ENCODE measurements around the gene EFNB1.
A peak's percentile ranks its signal among the peaks of the same experiment; 100 is the strongest.
"Not testable (repeated sequence)": the region's sequence is repeated elsewhere in the genome, so short reads cannot be mapped to it uniquely, and the experiment has no call there.

The EFNB1 gene

GRCh38 chrX:68828740-68829581 is at the start of gene EFNB1:
Gene EFNB1 (plus strand): TSS chrX:68829021. CDS start chrX:68829777, 756 bp downstream.
- peak; percentile 52 for FAIRE-seq

- not testable (repeated sequence) for FAIRE-seq
These were observed 47.5 kb upstream of the EFNB1 start for GRCh38 chrX:68781295-68781694.

DNA sequence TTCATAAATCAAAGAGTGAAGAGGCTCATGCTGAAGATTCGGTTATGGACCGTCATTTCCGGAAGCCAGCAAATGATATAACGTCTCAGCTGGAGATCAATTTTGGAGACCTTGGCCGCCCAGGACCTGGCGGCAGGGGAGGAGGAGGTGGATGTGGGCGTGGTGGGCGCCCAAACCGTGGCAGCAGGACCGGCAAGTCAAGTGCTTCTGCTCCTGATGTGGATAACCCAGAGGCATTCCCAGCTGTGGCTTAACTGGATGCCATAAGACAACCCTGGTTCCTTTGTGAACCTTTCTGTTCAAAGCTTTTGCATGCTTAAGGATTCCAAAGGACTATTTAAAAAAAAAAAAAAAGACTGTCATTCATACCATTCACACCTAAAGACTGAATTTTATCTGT is 44.0 kb upstream of the EFNB1 start:
- no peak for FAIRE-seq

GRCh38 chrX:68786581-68786980 is 42.2 kb upstream of the EFNB1 start:
- not testable (repeated sequence) for FAIRE-seq

DNA sequence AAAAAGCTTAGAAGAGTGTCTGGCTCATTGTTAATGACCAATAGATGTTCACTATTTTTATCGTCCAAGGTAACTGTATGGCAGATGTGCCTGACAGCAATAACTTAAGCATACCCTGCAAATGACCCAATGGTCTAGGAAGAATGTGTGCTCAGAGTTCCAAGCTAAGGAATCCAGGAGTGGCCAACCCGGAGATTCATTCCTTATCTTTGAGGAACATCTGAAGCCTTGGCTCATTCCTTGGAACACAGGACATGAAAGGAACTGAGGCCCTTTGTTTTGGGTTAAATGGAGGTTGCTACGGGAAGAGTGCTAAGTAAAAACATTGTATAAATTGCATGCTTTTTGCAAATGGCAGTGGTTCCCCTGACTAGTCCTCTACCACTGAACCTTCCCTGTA is 38.9 kb upstream of the EFNB1 start:
- FAIRE-seq: no peak

- no peak for FAIRE-seq
These were observed 36.7 kb upstream of the EFNB1 start for GRCh38 chrX:68792083-68792482.

DNA sequence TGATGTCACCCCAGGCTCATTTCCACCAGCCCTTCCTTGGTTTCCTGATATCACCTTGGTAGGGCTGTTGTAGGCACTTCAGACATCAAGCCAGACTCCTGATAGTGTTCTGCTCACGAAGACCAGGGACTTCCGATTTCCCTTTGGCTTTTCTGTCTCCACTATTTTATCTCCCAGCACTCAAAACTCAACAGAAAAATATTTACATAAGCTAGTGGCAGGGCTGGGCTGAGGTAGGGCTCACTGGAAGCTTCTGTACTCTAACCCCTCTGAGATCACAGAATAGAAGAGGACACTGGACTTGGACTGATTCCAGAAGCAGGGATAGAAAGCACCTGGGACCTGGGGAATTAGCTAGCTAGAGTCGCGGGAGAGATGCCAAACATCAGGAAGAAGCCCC is 34.4 kb upstream of the EFNB1 start:
- no peak for FAIRE-seq

DNA sequence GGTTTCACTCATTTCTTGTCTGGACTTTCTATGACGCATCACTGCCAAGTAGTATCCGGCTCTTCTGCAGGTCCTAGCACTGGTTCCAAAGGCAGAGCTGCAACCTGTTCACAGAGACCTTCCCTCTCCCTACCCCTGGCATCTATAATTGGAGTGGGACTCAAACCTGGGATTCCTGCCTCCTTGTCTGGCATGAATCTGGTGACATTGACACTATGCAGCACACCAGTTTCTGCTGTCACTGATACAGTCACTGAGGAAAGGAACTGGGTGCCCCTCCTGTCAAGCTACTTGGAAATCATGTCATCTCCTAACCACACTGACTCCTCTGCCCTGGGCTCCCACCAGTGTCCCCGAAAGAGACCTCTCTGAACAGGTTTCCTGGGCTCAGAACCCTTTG is 33.1 kb upstream of the EFNB1 start:
- FAIRE-seq: no peak

GRCh38 chrX:68798400-68798799 is 30.4 kb upstream of the EFNB1 start:
- FAIRE-seq: not testable (repeated sequence)

- FAIRE-seq: no peak
These were observed 27.0 kb upstream of the EFNB1 start for GRCh38 chrX:68801737-68802290.

GRCh38 chrX:68807818-68808217 is 21.0 kb upstream of the EFNB1 start:
- no peak for FAIRE-seq

DNA sequence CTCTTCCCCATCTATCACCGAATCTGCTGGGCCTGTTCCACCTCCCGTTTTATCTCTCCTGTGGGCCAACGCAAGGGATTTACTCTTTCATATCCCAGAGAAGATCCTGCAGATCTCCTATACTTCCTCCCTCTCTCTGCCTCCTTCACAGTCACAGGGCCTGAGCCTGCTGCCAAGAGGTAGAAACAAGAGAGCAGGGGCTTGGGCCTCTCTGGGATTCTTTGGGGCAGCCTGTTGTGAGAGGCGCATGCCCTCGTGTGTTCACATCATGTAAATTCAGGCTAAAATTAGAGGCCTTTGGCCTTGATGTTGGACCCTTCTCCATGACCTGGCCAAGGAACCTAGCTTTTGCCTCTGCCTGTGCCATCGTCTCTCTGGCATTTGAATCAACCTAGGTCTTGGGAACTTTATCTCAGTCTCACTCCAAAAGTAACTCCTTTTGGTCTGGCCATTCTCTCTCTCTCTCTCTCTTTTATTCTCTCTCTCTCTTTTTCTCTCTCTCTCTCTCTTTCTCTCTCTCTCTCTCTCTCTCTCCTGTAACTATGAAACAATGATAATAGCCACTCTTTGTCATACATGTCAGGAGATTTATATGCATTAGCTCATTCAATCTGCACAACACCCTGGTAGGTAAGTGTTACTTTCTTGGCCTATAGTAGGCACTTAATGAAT is 20.0 kb upstream of the EFNB1 start:
- FAIRE-seq: no peak

DNA sequence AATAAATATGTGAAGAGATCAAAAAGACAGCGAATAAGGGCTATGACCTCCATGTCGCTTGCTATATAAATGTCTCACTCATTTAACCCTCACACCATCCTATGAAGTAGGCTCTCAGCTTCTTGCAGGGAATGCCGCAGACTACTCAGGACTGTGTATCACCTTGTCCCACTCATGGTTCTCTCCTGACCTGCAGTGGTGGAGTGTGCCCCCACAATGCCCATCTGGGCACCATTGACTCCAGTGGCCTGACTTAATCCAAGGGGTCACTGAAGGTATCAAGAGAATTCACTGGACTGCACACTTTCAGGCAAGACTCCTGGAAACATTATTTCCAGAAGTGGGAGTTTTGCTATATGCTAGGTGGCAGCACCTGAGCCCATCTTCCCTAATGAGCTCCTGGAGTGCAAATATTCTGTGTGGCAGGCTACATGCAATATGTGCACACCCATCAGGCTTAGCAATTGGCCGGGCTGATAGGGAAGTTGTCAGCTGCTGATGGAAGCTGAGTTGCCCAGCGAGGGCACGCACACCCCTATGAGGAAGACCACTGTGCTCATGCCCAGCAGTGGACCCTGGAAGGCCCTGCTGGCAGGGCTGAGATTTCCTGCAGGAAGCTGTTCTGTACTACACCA is 8.2 kb upstream of the EFNB1 start:
- FAIRE-seq: no peak

DNA sequence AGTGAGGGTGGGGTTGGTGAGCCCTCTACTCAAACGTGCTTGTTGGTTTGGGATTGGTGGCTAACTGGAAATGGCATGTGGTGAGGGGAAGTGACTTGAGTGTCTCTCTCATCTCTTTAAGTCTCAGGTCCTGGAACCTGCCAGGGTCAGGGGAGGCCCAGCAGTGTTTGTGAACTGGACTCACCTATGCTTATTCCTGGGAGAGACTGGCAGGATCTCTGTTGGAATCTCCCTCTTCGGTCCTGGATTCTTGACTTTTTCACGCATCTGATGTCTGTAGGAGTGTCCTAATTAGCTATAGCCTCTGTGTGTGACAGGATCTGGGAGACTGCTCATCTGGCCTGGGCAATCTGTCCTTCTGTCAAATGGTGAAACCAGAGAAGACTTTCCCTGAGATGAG is 7.2 kb upstream of the EFNB1 start:
- FAIRE-seq: no peak

- FAIRE-seq: no peak
These were observed 6.0 kb upstream of the EFNB1 start for GRCh38 chrX:68822641-68823410.

DNA sequence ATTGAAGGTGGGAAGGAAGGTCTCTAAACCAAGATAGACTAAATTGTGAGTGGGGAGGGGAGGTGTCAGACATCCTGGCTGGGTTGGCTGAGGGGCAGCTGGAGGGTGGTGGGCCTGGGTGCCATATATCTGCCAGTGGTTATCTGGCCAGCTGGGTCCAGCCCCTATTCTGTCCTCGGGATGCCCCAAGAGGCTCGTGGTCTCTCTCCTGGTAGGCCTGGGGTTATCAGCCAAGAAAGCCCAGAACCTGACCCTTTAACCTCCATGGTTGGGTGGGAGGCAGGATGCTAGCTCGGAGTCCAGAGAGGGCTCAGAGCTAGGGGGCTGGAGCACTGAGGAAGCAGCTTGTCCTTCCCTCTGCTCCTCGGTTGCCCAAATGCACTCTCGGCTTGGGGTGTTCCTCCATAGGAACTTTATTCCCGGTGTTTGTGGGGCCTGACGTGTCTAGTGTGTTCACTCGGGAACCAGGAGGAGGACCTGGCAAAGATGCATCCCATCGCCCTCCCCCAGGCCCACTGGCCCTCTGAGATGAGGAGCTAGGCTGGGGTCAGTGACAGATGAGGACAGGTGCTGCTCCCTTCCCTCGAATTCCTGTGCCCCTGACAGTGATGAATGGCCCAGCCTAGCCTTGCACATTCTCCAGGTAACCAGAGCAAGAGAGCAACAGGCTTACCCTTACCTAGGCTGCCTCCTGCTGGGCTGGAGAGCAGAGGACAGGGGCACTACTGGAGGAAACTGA is 5.2 kb upstream of the EFNB1 start:
- FAIRE-seq: no peak

DNA sequence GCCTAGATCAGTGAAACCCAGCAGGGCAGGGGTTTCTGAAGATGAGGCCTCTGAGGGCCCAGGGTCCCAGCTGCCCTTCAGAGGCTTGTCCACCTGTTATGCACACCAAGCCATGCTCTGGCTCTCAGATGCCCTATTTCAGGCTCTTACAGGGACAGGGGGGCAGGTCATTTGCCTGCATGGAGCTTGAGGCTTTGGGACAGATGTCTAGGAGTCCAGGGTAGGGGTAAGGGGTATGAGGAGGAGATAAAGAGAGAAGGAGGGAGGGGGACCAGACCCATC is 4.7 kb upstream of the EFNB1 start:
- no peak for FAIRE-seq

DNA sequence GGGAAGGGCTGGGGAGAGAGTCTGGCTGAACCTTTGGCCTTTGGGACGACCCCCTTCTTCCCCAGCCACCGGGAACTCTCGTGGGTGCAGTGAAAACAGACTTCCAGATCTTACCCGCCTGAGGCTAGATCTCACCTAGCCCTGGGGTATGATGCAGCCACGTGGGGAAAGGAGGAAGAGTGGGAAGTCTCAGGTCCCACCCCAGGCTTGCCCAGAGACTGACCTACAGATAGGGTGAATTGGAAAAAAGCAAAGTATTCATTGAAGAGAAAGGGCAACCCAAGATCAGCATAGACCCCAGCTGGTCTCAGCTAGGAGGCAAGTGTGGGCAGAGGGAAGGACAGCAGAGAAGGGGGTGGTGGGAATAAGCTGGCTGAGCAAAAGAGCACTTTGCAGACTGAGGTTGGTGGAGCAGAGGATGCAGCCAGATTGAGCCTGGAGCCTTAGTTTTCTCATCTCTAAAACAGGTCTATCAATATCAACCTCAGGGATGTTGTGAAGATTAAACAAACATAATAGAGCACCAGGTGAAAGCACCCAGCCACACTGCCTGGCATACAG is 4.2 kb upstream of the EFNB1 start:
- no peak for FAIRE-seq

GRCh38 chrX:68826113-68826980 is 2.5 kb upstream of the EFNB1 start:
- no peak for FAIRE-seq

DNA sequence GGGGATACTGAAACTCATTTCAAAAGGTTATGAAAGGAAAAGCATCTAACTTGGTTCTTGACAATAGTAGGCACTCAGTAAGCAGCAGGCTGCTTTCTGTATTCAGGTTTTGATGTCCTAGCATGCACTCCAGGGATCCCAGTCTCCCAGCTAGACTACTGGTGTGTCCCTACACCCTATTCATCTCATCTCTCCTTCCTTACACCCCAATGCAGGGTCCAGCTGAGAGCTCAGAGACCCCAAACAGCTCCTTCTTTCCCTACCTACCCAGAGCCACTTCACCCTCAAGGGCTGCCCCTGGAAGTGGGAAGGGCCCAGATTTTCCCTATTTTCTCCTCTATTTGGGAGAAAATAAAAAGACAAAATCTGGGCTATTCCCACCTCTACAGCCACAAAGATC is 1.6 kb upstream of the EFNB1 start:
- no peak for FAIRE-seq
